Activated CD4-positive, alpha-beta T cell treated with anti-CD3 and anti-CD28 coated beads, Interleukin-2, amount 10 ng/mL, durations not matched to agents 7 days and 5 days (primary cell): ENCODE measurements around the gene MYCBPAP. TPM values are rescaled to one million over a fixed set of nuclear protein-coding genes. Genes with fewer than 3 reads are reported as not detected.

Source experiments
- CTCF ChIA-PET: fragments of 350-600 bp; sonication (Branson Sonifier 250); formaldehyde crosslinking; loops from one replicate; lab custom pipeline; 2021; ENCODE audit warnings: antibody characterized with exemption; lab: Charles Lee
- POLR2A ChIA-PET: fragments of 350-600 bp; sonication (Branson Sonifier 250); formaldehyde crosslinking; loops from one replicate; lab custom pipeline; 2021; ENCODE audit warnings: antibody characterized with exemption; lab: Charles Lee
- DNase-seq: peaks from one replicate; pipeline ENCODE4 v3.0.0-alpha.2; 2020
- H3K27ac Mint-ChIP-seq: one replicate; pipeline ENCODE4 v1.8.0; 2021; ENCODE audit warnings: mild to moderate bottlenecking, moderate library complexity, mixed read lengths
- H3K27me3 Mint-ChIP-seq: one replicate; pipeline ENCODE4 v1.8.0; 2021; ENCODE audit warnings: mixed read lengths
- H3K36me3 Mint-ChIP-seq: one replicate; pipeline ENCODE4 v1.8.0; 2021; ENCODE audit warnings: low read depth, mixed read lengths
- H3K4me1 Mint-ChIP-seq: one replicate; pipeline ENCODE4 v1.8.0; 2021; ENCODE audit warnings: mixed read lengths
- H3K4me3 Mint-ChIP-seq: one replicate; pipeline ENCODE4 v1.8.0; 2021; ENCODE audit warnings: mild to moderate bottlenecking, moderate library complexity, mixed read lengths
- H3K9me3 Mint-ChIP-seq: one replicate; pipeline ENCODE4 v1.8.0; 2021; ENCODE audit warnings: mixed read lengths
- total RNA-seq, 2 experiments: library from RNA; stranded (reverse); gene quantifications; one replicate each; pipeline ENCODE4 v1.2.3, GENCODE V29; 2021

The MYCBPAP gene
- total RNA-seq = 1 to 10 TPM; 3.0 to 4.8 TPM

- ChIA-PET POLR2A (no interaction called here), CTCF (interaction anchor here (0.6 to 2.3 kb wide), 4 partner anchors 29 to 414 kb away, joined by 3 to 6 read pairs (median 4); partner anchors contain the start of gene LRRC59)
- Mint-ChIP-seq H3K27ac (peak within 1 kb of the TSS; percentile 87), H3K4me1 (peaks cover 57% of the 10 kb centered on the region), H3K36me3 (no peaks in the 10 kb centered on the region), H3K4me3 (peak within 1 kb of the TSS; percentile 79), H3K27me3 (peaks cover 9% of the 10 kb centered on the region), H3K9me3 (no peaks in the 10 kb centered on the region)
- peak; percentile 77 for DNase-seq
Measured at GRCh38 chr17:50507871-50508572, at the start of gene MYCBPAP. MYCBPAP (plus strand) TSS chr17:50508439; CDS start chr17:50508675, 236 bp downstream.

- H3K4me1 Mint-ChIP-seq = no peaks in the 10 kb centered on the region
- H3K27me3 Mint-ChIP-seq = no peaks in the 10 kb centered on the region
- ChIA-PET POLR2A (no interaction called here), CTCF (interaction anchor here (1.0 to 1.7 kb wide), 3 partner anchors 26 to 62 kb away, joined by 3 to 4 read pairs (median 3); partner anchors contain the start of gene LRRC59)
- no peak for DNase-seq
- peak overlapping the region; percentile 19 for H3K27ac Mint-ChIP-seq
- H3K4me3 Mint-ChIP-seq = no peak overlapping the region
- no peaks in the 10 kb centered on the region for H3K9me3 Mint-ChIP-seq
- H3K36me3 Mint-ChIP-seq = no peaks in the 10 kb centered on the region
Measured at GRCh38 chr17:50458701-50459676, 49.2 kb upstream of the MYCBPAP start.

- Mint-ChIP-seq H3K27ac (no peak overlapping the region), H3K36me3 (no peaks in the 10 kb centered on the region), H3K4me3 (no peak overlapping the region), H3K4me1 (no peaks in the 10 kb centered on the region), H3K9me3 (no peaks in the 10 kb centered on the region), H3K27me3 (no peaks in the 10 kb centered on the region)
- CTCF ChIA-PET = interaction anchor here (1.4 to 1.7 kb wide), 2 partner anchors 27 to 63 kb away, joined by 3 to 4 read pairs; partner anchors contain the start of gene LRRC59
- POLR2A ChIA-PET = no interaction called here
- no peak for DNase-seq
Measured at GRCh38 chr17:50459756-50460155, 48.5 kb upstream of the MYCBPAP start.

DNA sequence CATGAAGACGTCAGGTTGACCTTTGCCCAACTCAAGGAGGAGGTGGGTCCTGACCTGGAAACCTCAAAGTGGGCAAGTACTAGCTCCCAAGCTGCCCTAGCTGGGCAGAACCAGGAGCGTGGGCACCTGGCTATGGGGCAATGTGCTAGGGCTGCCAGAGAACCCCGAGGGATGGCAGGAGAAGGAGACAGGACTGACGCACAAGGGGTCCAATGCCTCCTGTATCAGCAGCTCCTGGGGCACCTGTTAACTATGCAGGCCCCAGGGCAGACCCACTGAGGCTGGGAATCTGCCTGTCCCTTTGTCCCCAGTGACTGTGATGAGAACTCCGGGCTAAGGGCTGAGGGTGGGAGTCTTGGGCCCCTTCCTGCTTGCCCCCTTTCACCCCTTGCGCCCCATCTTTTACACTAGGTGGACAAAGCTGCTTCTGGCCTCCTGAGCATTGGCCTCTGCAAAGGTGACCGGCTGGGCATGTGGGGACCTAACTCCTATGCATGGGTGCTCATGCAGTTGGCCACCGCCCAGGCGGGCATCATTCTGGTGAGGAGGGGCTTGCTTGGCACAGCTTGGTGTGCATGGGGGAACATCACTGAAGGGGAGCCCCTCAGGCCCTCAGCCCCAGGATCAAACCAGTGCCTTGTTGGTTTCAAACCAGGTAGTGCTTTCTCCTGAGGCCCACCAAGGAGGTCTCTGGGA lies 47.3 kb upstream of the MYCBPAP start:
- Mint-ChIP-seq H3K27me3 (no peaks in the 10 kb centered on the region), H3K27ac (no peak overlapping the region), H3K9me3 (no peaks in the 10 kb centered on the region), H3K36me3 (no peaks in the 10 kb centered on the region), H3K4me3 (no peak overlapping the region), H3K4me1 (peaks cover 4% of the 10 kb centered on the region)
- POLR2A ChIA-PET = no interaction called here
- DNase-seq = no peak
- CTCF ChIA-PET = interaction anchor here (1.7 kb wide), 1 partner anchor 64 kb away, joined by 4 read pairs; the partner anchor contains the start of gene LRRC59

DNA sequence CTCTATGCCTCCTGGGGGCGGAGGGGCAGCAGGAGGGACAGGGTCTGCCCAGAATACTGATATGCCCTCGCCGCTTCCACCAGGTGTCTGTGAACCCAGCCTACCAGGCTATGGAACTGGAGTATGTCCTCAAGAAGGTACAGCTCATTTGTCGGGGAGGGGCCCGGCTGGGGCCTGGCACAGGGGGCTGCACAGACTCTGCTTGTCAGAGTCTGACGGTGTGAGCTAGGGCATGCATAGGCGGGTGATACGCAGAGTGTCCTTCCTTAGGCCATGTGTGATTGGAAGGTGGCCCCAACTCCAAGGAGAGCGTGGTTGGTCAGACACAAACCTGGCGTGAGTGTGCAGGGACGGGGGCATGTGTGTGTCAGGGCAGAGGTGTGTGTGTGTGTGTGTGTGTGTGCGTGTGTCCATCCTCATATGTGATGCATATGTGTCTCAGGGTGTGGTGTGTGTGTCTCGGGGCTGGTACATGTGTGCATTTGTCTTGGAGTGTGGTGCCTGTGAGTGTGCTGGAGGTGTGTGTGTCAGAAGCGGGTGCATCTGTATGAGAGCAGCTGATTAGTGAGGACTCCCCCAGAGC lies 46.6 kb upstream of the MYCBPAP start:
- ChIA-PET CTCF (interaction anchor here (1.0 kb wide), 1 partner anchor 18 kb away, joined by 4 read pairs; no protein-coding TSS in a partner anchor), POLR2A (no interaction called here)

GRCh38 chr17:50462446-50462845 lies 45.8 kb upstream of the MYCBPAP start:
- Mint-ChIP-seq H3K36me3 (no peaks in the 10 kb centered on the region), H3K4me3 (no peak overlapping the region), H3K27me3 (peaks cover 3% of the 10 kb centered on the region), H3K4me1 (peaks cover 9% of the 10 kb centered on the region), H3K9me3 (no peaks in the 10 kb centered on the region), H3K27ac (no peak overlapping the region)
- CTCF ChIA-PET = interaction anchor here (1.0 kb wide), 1 partner anchor 17 kb away, joined by 4 read pairs; no protein-coding TSS in a partner anchor
- POLR2A ChIA-PET = no interaction called here
- no peak for DNase-seq

More for the DNA sequence above, 46.6 kb upstream of the MYCBPAP start:
- no peaks in the 10 kb centered on the region for H3K9me3 Mint-ChIP-seq
- no peaks in the 10 kb centered on the region for H3K36me3 Mint-ChIP-seq
- H3K27ac Mint-ChIP-seq = peak overlapping the region; percentile 6
- H3K27me3 Mint-ChIP-seq = no peaks in the 10 kb centered on the region
- DNase-seq = no peak
- no peak overlapping the region for H3K4me3 Mint-ChIP-seq
- peaks cover 6% of the 10 kb centered on the region for H3K4me1 Mint-ChIP-seq

GRCh38 chr17:50464121-50464520 lies 44.1 kb upstream of the MYCBPAP start:
- ChIA-PET POLR2A (no interaction called here), CTCF (no interaction called here)
- H3K4me3 Mint-ChIP-seq = no peak overlapping the region
- H3K27ac Mint-ChIP-seq = no peak overlapping the region
- DNase-seq = no peak
- peaks cover 14% of the 10 kb centered on the region for H3K27me3 Mint-ChIP-seq
- no peaks in the 10 kb centered on the region for H3K36me3 Mint-ChIP-seq
- H3K9me3 Mint-ChIP-seq = no peaks in the 10 kb centered on the region
- peaks cover 14% of the 10 kb centered on the region for H3K4me1 Mint-ChIP-seq

DNA sequence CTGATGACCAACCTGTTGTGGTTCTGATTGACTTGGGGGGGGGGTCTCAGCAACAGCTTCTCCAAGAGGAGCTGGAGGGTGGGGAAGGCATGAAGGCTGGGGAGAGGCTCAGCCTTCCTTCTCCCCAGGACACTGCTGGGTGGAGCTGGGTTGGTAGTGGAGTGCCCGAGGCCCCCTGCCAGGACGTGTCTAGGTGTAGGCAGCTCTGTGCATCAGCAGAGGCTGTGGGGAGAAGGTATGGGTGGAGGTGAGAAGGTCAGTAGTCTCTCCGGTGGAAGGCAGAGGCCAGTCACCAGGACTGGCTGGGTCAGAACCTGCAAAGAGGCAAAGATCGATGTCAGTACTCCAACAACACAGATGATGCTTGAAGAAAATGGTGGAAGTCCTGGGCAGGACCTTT lies 43.5 kb upstream of the MYCBPAP start:
- ChIA-PET CTCF (no interaction called here), POLR2A (no interaction called here)
- peaks cover 14% of the 10 kb centered on the region for H3K4me1 Mint-ChIP-seq
- H3K27ac Mint-ChIP-seq = no peak overlapping the region
- no peak for DNase-seq
- peaks cover 14% of the 10 kb centered on the region for H3K27me3 Mint-ChIP-seq
- no peaks in the 10 kb centered on the region for H3K9me3 Mint-ChIP-seq
- no peaks in the 10 kb centered on the region for H3K36me3 Mint-ChIP-seq
- H3K4me3 Mint-ChIP-seq = no peak overlapping the region

DNA sequence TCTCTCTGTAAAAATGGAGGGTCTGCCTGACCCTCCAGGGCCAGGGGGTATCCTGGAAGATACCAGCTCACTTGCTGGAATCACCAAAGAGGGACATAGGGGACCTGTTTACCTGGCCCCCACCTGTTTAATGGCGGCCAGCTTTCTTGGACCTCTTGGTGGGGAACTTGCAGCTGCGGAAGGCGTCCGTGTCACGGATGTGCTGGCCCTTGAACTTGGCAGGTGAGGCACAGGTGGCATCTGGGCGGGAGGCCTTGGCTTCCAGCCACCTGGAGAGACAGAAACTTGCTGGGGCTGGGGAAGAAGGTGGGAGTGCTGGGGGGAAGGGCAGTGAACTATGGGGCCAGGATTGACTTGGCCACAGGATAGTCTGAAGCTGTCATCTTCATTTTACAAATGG lies 43.1 kb upstream of the MYCBPAP start:
- ChIA-PET CTCF (no interaction called here), POLR2A (no interaction called here)
- Mint-ChIP-seq H3K27me3 (peaks cover 14% of the 10 kb centered on the region), H3K9me3 (no peaks in the 10 kb centered on the region), H3K4me3 (no peak overlapping the region), H3K4me1 (peaks cover 14% of the 10 kb centered on the region), H3K27ac (no peak overlapping the region), H3K36me3 (no peaks in the 10 kb centered on the region)
- no peak for DNase-seq

DNA sequence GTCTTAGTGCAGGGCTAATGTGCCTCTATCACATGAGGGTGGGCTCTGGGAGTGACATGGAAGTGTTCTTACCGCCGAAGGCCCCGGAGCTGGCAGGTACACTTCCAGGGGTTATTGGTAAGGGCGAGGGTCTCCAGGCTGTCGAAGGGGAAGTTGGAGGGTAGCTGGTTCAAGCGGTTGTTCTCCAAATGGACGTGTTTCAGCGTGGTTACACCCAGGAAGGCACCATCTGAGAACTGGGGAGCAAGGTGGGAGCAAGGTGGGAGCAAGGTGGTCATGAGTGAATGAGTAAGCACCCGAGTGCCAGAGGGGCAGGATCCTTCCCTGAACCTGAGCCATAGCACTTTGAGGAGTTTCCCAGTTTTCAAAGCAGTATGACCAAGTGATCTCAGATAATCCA lies 42.6 kb upstream of the MYCBPAP start:
- H3K4me1 Mint-ChIP-seq = peaks cover 14% of the 10 kb centered on the region
- H3K27me3 Mint-ChIP-seq = peaks cover 14% of the 10 kb centered on the region
- DNase-seq = no peak
- H3K9me3 Mint-ChIP-seq = no peaks in the 10 kb centered on the region
- H3K27ac Mint-ChIP-seq = no peak overlapping the region
- POLR2A ChIA-PET = no interaction called here
- CTCF ChIA-PET = no interaction called here
- H3K4me3 Mint-ChIP-seq = no peak overlapping the region
- H3K36me3 Mint-ChIP-seq = no peaks in the 10 kb centered on the region

DNA sequence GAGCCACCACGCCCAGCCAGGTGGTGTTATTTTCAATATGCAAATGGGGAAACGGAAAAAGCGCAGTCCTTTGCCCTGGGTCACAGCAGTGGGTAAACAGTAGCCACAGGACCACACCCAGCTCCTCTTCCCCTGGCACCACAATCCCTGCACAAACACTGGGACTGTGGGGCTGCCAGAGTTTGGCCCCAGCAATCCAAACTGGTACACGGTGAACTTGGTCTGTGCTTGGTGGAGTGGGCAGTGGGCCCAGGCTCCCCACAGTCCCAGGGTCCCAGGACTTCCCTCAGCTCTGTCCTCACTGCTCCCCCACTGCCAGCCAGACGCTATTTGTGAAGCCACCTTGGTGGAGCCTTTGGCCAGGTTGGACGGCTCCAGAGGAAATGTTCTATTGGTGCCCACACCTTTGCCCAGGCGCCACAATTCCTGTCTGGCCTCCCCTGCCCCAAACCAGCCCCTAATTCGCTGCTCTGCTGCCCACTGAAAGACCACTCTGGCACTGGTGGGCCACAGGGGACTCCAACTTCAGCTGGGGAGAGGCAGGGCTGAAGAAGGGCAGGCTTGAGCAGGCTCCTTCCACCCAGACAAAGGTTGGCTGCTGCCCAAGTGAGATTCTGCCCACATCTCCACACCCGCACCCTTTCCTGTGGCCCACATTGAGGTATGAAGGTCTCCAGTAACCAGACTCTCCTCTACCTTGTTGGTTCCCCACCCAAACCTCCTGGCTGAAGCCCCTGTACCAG lies 41.7 kb upstream of the MYCBPAP start:
- Mint-ChIP-seq H3K36me3 (no peaks in the 10 kb centered on the region), H3K27ac (no peak overlapping the region), H3K27me3 (peaks cover 14% of the 10 kb centered on the region), H3K9me3 (no peaks in the 10 kb centered on the region), H3K4me1 (peaks cover 18% of the 10 kb centered on the region), H3K4me3 (no peak overlapping the region)
- CTCF ChIA-PET = no interaction called here
- DNase-seq = no peak
- POLR2A ChIA-PET = no interaction called here
